ENCODE results near the gene ATXN10.
"Not testable (repeated sequence)": the region's sequence is repeated elsewhere in the genome, so short reads cannot be mapped to it uniquely, and the experiment has no call there.

The ATXN10 gene

GRCh38 chr22:45790401-45790800 is 118.8 kb downstream of the ATXN10 start:
- FAIRE-seq, result no peak

GRCh38 chr22:45793161-45793560 is 121.5 kb downstream of the ATXN10 start:
- FAIRE-seq, result no peak

- FAIRE-seq, result no peak
Observed at GRCh38 chr22:45793892-45794291, 122.3 kb downstream of the ATXN10 start.

GRCh38 chr22:45796009-45796408 is 124.4 kb downstream of the ATXN10 start:
- FAIRE-seq, result not testable (repeated sequence)

GRCh38 chr22:45799291-45799690 is 127.7 kb downstream of the ATXN10 start:
- FAIRE-seq, result no peak

- no peak for FAIRE-seq
Observed at GRCh38 chr22:45802054-45802453, 130.4 kb downstream of the ATXN10 start.

GRCh38 chr22:45804319-45804985 is 132.8 kb downstream of the ATXN10 start:
- FAIRE-seq, result no peak

- no peak for FAIRE-seq
Observed at GRCh38 chr22:45804986-45805325, 133.3 kb downstream of the ATXN10 start.

GRCh38 chr22:45805413-45805812 is 133.8 kb downstream of the ATXN10 start:
- no peak for FAIRE-seq

GRCh38 chr22:45807156-45807915 is 135.7 kb downstream of the ATXN10 start:
- FAIRE-seq, result no peak

- no peak for FAIRE-seq
Observed at GRCh38 chr22:45812910-45813309, 141.3 kb downstream of the ATXN10 start.

GRCh38 chr22:45814198-45814597 is 142.6 kb downstream of the ATXN10 start:
- no peak for FAIRE-seq

GRCh38 chr22:45816776-45817175 is 145.1 kb downstream of the ATXN10 start:
- no peak for FAIRE-seq

- peak; percentile 86 for FAIRE-seq
Observed at GRCh38 chr22:45817745-45818423, 146.2 kb downstream of the ATXN10 start.

GRCh38 chr22:45818424-45819085 is 146.9 kb downstream of the ATXN10 start:
- FAIRE-seq, result no peak

- FAIRE-seq, result no peak
Observed at GRCh38 chr22:45819305-45819704, 147.7 kb downstream of the ATXN10 start.

GRCh38 chr22:45823336-45823735 is 151.7 kb downstream of the ATXN10 start:
- no peak for FAIRE-seq

GRCh38 chr22:45826520-45826919 is 154.9 kb downstream of the ATXN10 start:
- FAIRE-seq, result no peak

- FAIRE-seq, result no peak
Observed at GRCh38 chr22:45828841-45829240, 157.2 kb downstream of the ATXN10 start.

- FAIRE-seq, result peak; percentile 64
Observed at GRCh38 chr22:45830531-45831245, 159.1 kb downstream of the ATXN10 start.

GRCh38 chr22:45831394-45831793 is 159.8 kb downstream of the ATXN10 start:
- no peak for FAIRE-seq

GRCh38 chr22:45832180-45832579 is 160.5 kb downstream of the ATXN10 start:
- FAIRE-seq, result no peak
